Activated CD4-positive, alpha-beta T cell treated with anti-CD3 and anti-CD28 coated beads for 24 hours (primary cell): Measurements from ENCODE around the gene CDK11B.
"Not testable (repeated sequence)": the region's sequence is repeated elsewhere in the genome, so short reads cannot be mapped to it uniquely, and the experiment has no call there.

Experiments used
- DNase-seq, 2 donors: peaks; one replicate each; pipeline ENCODE4 v3.0.0-alpha.2; 2020; ENCODE audit warnings: low read depth in 2 of 2

Gene CDK11B

GRCh38 chr1:1662830-1663560 lies 4.2 kb upstream of the CDK11B start:
- not testable (repeated sequence) for DNase-seq

- DNase-seq, result not testable (repeated sequence)
Measured at GRCh38 chr1:1662392-1662791, 3.6 kb upstream of the CDK11B start.

- not testable (repeated sequence) for DNase-seq
Measured at GRCh38 chr1:1648265-1648664, 10.5 kb downstream of the CDK11B start.

- not testable (repeated sequence) for DNase-seq
Measured at GRCh38 chr1:1647567-1648241, 11.1 kb downstream of the CDK11B start.

- DNase-seq, result not testable (repeated sequence)
Measured at GRCh38 chr1:1646326-1646725, 12.5 kb downstream of the CDK11B start.

- not testable (repeated sequence) for DNase-seq
Measured at GRCh38 chr1:1640711-1641461, 17.9 kb downstream of the CDK11B start.

- DNase-seq, result not testable (repeated sequence)
Measured at GRCh38 chr1:1640081-1640480, 18.7 kb downstream of the CDK11B start.

GRCh38 chr1:1639368-1639767 lies 19.4 kb downstream of the CDK11B start:
- not testable (repeated sequence) for DNase-seq

GRCh38 chr1:1638528-1638927 lies 20.3 kb downstream of the CDK11B start:
- not testable (repeated sequence) for DNase-seq

- DNase-seq, result not testable (repeated sequence)
Measured at GRCh38 chr1:1637479-1637875, 21.3 kb downstream of the CDK11B start.

- not testable (repeated sequence) for DNase-seq
Measured at GRCh38 chr1:1636621-1637478, 22.0 kb downstream of the CDK11B start.

GRCh38 chr1:1634613-1635012 lies 24.2 kb downstream of the CDK11B start:
- DNase-seq, result not testable (repeated sequence)

- DNase-seq, result not testable (repeated sequence)
Measured at GRCh38 chr1:1633409-1633808, 25.4 kb downstream of the CDK11B start.

GRCh38 chr1:1631782-1632420 lies 26.9 kb downstream of the CDK11B start, which contains the start of gene MMP23B:
Gene MMP23B, plus strand, starts transcription at chr1:1632173. Its CDS starts 46 bp downstream, at chr1:1632219.
- no peak for DNase-seq

- DNase-seq, result no peak
Measured at GRCh38 chr1:1630965-1631781, 27.6 kb downstream of the CDK11B start.

GRCh38 chr1:1630191-1630964 lies 28.4 kb downstream of the CDK11B start:
- peak; percentile 80 to 81 for DNase-seq

- DNase-seq, result peak; percentile 30 to 40
Measured at GRCh38 chr1:1629430-1630190, 29.2 kb downstream of the CDK11B start.

- DNase-seq, result peak in 1 of 2 donors; percentile 40
Measured at GRCh38 chr1:1628754-1629429, 29.9 kb downstream of the CDK11B start.
